ENCODE data around the gene PLXNB1. TPM values are rescaled to one million over a fixed set of nuclear protein-coding genes. Genes with fewer than 3 reads are reported as not detected.

Gene PLXNB1
- total and polyA plus RNA-seq, 2 of the 13 experiments (the other 11 are each of a cell fraction or from before 2014, with no cell fraction given), result 86.0 to 143 TPM

GRCh38 chr3:48431224-48432029 lies 1.5 kb upstream of the PLXNB1 start (continued):
- peak; percentile 35 for TF ChIP-seq ASH2L (IDR thresholded peaks at IDR 0.05; ENCODE audit: insufficient read length, low read depth, low read length)
- TF ChIP-seq ZBTB40 (IDR thresholded peaks at IDR 0.05), result no peak
- TF ChIP-seq ZBTB40 (CRISPR knock-in tag; IDR thresholded peaks at IDR 0.05), result no peak; the same call in 1 of the 2 replicates
- TF ChIP-seq RBM39 (IDR thresholded peaks at IDR 0.05; ENCODE audit: low read depth, low read length, poor library complexity, severe bottlenecking), result no peak
- TF ChIP-seq MLXIP (CRISPR knock-in tag; IDR thresholded peaks at IDR 0.05; ENCODE audit: borderline replicate concordance), result no peak
- peak; percentile 89 to 96 for TF ChIP-seq NR2F1 (CRISPR knock-in tag; IDR thresholded peaks at IDR 0.05)
- peak; percentile 99 for TF ChIP-seq ZBTB7B (CRISPR knock-in tag; IDR thresholded peaks at IDR 0.05)
- no peak for TF ChIP-seq TAF15 (IDR thresholded peaks at IDR 0.05; ENCODE audit: low read depth, low read length, poor library complexity, severe bottlenecking)
- TF ChIP-seq ZNF367 (CRISPR knock-in tag; IDR thresholded peaks at IDR 0.05; ENCODE audit: borderline replicate concordance), result no peak
- TF ChIP-seq HOMEZ (CRISPR knock-in tag; IDR thresholded peaks at IDR 0.05; ENCODE audit: low read depth), result no peak
- peak; percentile 72; the same call in 1 of the 2 replicates for TF ChIP-seq HOXD1 (CRISPR knock-in tag; IDR thresholded peaks at IDR 0.05)
- TF ChIP-seq ZNF747 (CRISPR knock-in tag; IDR thresholded peaks at IDR 0.05; ENCODE audit: borderline replicate concordance), result no peak; the same call in 1 of the 2 replicates
- peak; percentile 86 for TF ChIP-seq RARA (CRISPR knock-in tag; IDR thresholded peaks at IDR 0.05)

Measured in HepG2 (cell line).